HG03066 (cell line): ENCODE measurements around the gene FAM229B.
"Not testable (repeated sequence)": the region's sequence is repeated elsewhere in the genome, so short reads cannot be mapped to it uniquely, and the experiment has no call there.

ENCODE experiments used
- ATAC-seq: cut with Tn5 transposase; IDR thresholded peaks from one replicate; pipeline ENCODE4 v1.9.1; 2021; ENCODE audit warnings: low read depth; ENCODE audit not compliant: unreplicated experiment

Gene FAM229B

DNA sequence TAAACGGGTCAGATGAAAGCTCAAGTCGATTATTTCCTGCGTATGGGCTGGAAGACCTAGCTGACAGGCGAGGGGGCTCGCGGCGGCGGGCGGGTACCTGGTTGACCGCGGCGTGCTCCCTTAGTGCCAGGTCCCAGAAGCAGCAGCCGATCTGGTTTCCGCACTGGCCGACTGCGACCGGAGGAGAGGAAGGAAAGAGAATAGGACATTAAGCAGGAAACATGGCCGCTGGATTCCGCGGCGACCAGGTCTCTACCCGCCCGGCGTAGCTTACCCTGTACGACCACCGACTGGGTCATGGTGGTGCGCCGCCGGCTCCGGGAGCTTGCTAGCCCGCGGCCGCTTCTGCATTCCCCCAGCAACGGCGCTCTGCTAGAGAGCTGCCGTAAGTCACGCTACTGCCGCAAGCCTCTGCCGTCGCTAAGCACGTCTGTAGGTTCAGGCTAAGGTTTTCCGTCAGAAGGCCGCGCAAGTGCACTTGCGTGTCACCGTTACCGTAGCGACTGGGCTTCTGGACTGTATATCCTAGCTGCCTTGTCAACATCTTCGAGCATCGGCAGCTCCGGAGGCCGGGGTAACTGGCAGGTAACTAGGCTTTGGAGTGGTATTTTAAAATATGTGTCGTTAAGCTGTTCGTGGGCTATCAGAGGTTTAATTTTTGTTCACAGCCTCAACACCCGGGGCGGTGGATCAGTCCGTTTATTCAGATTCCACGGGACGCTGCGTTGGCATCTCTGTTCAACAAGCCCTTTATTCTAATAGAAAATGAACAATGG is at the start of gene FAM229B, which contains the start of gene TUBE1:
TSS of gene FAM229B (plus strand) at position 456 of the 776 bp plus-strand sequence. CDS start 11,693 bp downstream, outside the sequence.
TSS of gene TUBE1 (minus strand) at position 347 of the 776 bp plus-strand sequence. CDS start at position 299, 48 bp downstream.
- ATAC-seq = peak; percentile 95

GRCh38 chr6:112037783-112038216 is 49.6 kb upstream of the FAM229B start:
- no peak for ATAC-seq

GRCh38 chr6:112038268-112038667 is 49.1 kb upstream of the FAM229B start:
- no peak for ATAC-seq

DNA sequence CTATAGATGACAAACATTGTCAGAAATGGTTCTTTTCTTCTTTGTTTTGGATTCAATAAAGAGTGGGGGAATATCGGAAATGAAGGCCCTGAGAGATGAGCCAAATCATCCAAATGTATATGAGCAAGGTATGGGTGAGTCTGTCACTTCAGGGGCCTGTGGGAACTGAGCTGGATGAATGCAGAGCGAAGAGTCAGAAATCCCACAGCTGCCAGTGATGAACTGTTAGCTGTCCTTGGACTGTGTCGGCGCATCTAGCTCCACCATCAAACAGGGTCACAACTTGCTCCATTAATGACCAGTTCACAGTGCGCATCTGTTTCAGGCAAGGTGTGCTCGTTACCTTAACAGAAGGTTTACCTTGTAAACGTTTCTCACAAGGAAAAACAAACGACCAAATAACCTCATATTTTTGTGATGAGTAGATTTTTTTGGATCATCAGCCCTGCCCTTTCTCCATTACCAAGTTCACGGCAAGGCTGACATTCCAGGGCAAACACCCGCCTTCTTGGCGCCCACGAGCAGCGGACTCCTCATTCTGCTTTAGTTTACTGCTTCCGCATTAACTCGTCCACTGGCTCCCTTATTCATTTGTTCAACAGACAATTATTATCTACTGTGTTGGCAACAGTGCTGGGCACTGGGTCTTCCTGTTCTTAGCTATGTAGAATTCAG is 48.5 kb upstream of the FAM229B start:
- no peak for ATAC-seq

DNA sequence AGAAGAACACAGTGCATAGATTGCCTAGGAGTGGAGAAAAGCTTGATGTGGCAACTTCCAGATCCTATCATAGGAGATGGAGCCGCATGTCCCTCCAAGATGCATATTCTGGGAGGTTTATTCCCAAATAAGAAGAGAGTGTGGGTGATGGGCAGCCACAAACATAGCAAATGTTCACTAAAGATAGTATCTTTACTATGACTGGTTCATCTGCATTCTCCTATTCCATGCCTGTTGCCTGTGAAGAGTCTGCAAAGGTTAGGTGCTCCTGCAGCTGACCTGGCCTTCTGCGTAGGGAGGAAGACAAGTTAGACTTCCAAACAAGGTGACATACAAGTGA is 48.0 kb upstream of the FAM229B start:
- ATAC-seq = no peak

DNA sequence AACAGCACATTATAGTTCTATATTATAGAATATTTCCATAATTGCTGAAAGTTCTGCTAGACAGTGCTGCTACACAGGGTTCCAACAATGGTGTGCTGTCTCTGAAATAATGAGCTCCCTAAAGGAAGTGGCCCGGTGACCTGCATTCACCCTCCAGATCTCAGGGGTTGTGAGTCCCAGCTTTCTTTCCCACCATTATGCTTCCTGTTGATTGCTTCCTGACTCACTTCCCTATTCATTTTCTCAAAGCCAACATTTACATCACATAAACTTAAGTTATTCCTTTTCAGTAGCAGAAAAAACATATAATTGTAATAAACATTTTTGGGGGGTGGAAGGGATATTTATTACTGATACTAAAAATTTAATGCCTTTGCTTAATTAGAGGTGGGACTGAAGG is 46.4 kb upstream of the FAM229B start:
- ATAC-seq = no peak

DNA sequence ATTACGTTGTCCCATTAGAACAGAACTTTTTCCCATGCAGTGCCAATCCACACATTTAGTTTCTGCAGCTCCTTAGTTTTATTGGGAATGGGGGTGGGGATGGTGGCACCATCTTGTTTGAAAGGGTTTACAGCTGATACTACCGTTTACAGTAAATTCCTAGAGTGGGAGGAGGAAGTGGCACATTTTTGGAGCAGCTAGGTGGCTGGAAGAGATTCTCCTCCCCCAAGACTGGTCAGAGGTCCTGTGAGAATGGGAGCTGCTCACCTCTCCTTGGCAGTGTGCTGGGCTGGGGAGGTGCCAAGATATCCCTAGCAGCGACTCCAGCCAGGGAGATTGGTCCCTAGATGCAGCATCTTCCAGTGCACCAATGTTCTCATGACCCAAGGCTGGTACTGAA is 45.9 kb upstream of the FAM229B start:
- ATAC-seq = no peak

- peak; percentile 85 for ATAC-seq
Observed at GRCh38 chr6:112043032-112044007, 44.1 kb upstream of the FAM229B start.

DNA sequence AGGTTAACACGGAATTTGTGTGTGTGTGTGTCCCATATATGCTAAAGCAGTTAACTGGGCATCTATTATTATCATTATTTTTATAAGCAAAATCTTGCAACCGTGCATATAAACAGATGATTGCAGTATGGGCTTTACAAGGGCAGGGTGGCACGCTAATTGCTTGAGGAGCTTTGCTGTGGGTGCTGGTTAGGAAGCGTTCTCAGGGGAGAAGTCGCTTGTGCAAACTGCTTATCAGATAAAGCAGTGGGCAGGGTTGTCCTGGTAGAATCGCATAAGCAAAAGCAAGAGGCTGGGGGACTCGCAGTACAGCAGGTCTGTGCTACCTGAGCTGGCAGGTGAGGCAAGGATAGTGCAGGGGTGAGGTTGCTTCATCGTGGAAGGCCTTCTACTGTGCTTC is 43.2 kb upstream of the FAM229B start:
- ATAC-seq = no peak

DNA sequence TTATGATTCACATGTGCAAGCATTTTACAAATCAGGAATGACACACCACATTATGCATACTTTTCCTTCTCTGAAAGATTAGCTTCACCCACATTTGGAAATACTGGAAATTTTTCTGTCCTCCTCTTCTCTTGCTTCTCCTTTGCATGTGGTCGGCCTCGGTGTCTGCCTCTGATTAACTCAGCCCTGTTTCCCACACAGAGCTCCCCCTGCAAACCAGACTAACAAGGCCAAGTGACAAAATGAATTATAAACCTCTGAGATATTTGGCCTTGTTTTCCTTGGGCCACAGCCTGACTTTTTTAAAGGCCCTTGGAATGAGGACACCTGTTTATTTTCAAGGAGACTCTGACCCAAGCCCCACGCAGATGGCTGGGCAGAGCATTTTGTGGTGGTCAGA is 42.5 kb upstream of the FAM229B start:
- ATAC-seq = no peak

DNA sequence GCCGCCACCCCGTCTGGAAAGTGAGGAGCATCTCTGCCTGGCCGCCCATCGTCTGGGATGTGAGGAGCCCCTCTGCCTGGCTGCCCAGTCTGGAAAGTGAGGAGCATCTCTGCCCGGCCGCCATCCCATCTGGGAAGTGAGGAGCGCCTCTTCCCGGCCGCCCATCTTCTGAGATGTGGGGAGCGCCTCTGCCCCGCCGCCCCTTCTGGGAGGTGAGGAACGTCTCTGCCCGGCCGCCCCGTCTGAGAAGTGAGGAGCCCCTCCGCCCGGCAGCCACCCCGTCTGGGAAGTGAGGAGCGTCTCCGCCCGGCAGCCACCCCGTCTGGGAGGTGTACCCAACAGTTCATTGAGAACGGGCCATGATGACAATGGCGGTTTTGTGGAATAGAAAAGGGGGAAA is 39.9 kb upstream of the FAM229B start:
- ATAC-seq = not testable (repeated sequence)

DNA sequence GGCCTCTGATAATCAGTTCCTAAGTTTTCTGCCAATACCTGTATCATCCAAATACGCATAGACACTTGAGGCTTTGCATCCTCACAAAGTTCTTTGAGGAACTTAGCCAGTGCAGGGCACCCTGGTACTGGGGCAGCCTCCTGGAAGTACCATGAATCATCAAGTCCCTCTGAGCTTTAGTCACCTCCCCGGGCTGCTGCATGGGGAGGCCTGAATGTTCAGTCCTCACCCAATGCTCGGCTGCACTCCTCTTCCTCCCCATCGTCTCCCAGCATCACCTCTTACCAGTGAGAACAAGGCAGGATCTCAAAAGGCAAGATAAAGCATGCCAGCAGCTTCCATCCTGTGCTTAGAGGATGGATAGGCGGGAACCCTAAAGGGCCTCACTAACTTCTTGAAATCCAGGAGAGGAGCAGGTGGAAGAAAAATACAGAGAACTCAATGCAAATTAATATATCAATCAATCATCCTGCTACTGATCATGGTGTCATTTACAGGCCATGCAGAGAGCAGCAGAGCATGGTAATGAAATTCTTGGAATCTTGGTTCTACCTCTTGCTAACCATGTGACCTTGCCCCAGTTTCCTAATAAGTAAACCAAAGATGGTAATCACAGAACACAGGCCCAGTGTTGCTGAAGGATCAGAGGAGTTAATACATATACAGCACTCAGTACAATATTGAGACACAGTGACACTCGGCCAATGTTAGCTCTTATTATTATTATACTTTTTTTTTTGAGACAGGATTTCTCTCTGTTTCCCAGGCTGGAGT is 38.2 kb upstream of the FAM229B start:
- ATAC-seq = no peak

DNA sequence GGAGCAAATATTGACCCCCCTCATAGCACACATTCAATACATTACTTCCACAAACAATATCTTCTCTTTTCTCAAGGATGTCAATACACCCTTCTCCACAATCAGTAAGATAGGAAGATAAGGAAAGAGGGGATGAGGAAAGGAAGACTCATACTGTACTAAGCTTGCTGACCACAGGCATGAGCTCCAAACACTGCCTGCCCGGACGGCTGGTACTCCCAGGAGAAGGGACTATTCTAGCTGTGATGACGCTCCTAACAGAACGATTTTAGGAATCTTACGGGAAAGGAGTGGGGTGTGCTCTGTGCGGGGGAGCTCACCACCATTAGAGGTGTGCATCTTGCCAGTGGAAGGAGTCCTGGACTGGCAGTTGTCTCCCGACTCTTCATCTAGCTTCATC is 37.4 kb upstream of the FAM229B start:
- no peak for ATAC-seq

DNA sequence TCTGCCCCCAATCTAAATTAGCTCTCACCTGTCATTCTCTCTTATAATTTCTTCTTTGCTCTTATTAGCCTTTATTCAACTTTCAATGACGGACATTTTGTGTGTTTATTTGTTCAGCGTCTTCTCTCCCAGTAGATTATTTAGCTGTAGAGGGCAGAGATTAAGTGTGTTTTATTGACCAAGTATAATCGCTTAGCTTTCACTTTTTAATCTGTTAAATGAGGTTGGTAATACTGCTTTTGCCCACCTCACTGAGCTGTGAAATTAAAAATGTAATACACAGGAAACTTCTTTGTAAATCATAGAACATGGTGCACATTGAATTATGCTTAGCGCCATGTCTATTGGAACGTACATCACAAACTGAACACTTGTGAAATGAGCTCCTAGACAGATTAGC is 37.0 kb upstream of the FAM229B start:
- no peak for ATAC-seq

GRCh38 chr6:112051251-112051740 is 36.1 kb upstream of the FAM229B start:
- not testable (repeated sequence) for ATAC-seq

- ATAC-seq = no peak
Observed at GRCh38 chr6:112054001-112054400, 33.4 kb upstream of the FAM229B start, which contains the start of gene CCN6. Gene CCN6 (plus strand): TSS chr6:112054104. CDS start chr6:112054358, 254 bp downstream.

GRCh38 chr6:112054555-112055190 is 32.7 kb upstream of the FAM229B start:
- ATAC-seq = no peak

- ATAC-seq = no peak
Observed at GRCh38 chr6:112058243-112059032, 29.0 kb upstream of the FAM229B start.
